Karpas-422 (cell line): ENCODE measurements around the gene C7orf25. TPM values are rescaled to one million over a fixed set of nuclear protein-coding genes. Genes with fewer than 3 reads are reported as not detected.

Experiments used
- DNase-seq: peaks from one replicate; pipeline ENCODE4 v3.0.0-alpha.2; 2015
- H2AFZ ChIP-seq: fragments of 200-600 bp; sonication (generic); 2 replicates; pipeline ENCODE4 v1.6.1; 2014; ENCODE audit warnings: antibody characterized with exemption, low read length, mixed read lengths
- H3K27ac ChIP-seq: fragments of 200-600 bp; sonication (generic); 2 replicates; pipeline ENCODE4 v1.5.1; 2014; ENCODE audit warnings: mild to moderate bottlenecking, low read length, moderate library complexity
- H3K27me3 ChIP-seq: fragments of 200-600 bp; sonication (generic); 2 replicates; pipeline ENCODE4 v1.6.1; 2014; ENCODE audit warnings: low read length, mixed read lengths
- H3K36me3 ChIP-seq: fragments of 200-600 bp; sonication (generic); 2 replicates; pipeline ENCODE4 v1.6.1; 2014; ENCODE audit warnings: low read length, mixed read lengths; ENCODE audit not compliant: insufficient read depth
- H3K4me1 ChIP-seq: fragments of 200-600 bp; sonication (generic); 2 replicates; pipeline ENCODE4 v1.6.1; 2014; ENCODE audit warnings: mild to moderate bottlenecking, low read length, mixed read lengths
- H3K4me2 ChIP-seq: fragments of 200-600 bp; sonication (generic); 2 replicates; pipeline ENCODE4 v1.6.1; 2014; ENCODE audit warnings: low read length, low read depth, mild to moderate bottlenecking; ENCODE audit not compliant: poor library complexity, severe bottlenecking
- H3K4me3 ChIP-seq: fragments of 200-600 bp; sonication (generic); 2 replicates; pipeline ENCODE4 v1.5.1; 2014; ENCODE audit warnings: mild to moderate bottlenecking, antibody characterized with exemption, low read length, mixed read lengths
- H3K79me2 ChIP-seq: fragments of 200-600 bp; sonication (generic); 2 replicates; pipeline ENCODE4 v1.6.1; 2014; ENCODE audit warnings: mild to moderate bottlenecking, low read length, mixed read lengths
- H3K9ac ChIP-seq: fragments of 200-600 bp; sonication (generic); 2 replicates; pipeline ENCODE4 v1.6.0; 2014; ENCODE audit warnings: low read length
- H3K9me2 ChIP-seq: fragments of 200-600 bp; sonication (generic), shearing (Covaris generic); replicated peaks from 2 replicates; pipeline ENCODE4 v1.6.0; 2014; ENCODE audit warnings: mild to moderate bottlenecking, low read length, moderate library complexity; ENCODE audit not compliant: insufficient read depth
- H3K9me3 ChIP-seq: fragments of 300-700, 200-600 bp; sonication (generic); 2 replicates; pipeline ENCODE4 v1.6.1; 2014; ENCODE audit warnings: low read length, mixed read lengths
- H4K20me1 ChIP-seq: fragments of 200-600 bp; sonication (generic); 2 replicates; pipeline ENCODE4 v1.6.1; 2014; ENCODE audit warnings: mild to moderate bottlenecking, antibody characterized with exemption, low read length, low read depth; ENCODE audit not compliant: insufficient read depth
- total RNA-seq: library from RNA; depleted of rRNA; stranded (reverse); fragments of >200 nt; shearing (Covaris generic); gene quantifications from 2 replicates; pipeline ENCODE4 v1.2.3, GENCODE V29; 2014; ENCODE audit warnings: low replicate concordance

The C7orf25 gene
- total RNA-seq, 1 experiment from 2014 or later: 1.8 TPM

DNA sequence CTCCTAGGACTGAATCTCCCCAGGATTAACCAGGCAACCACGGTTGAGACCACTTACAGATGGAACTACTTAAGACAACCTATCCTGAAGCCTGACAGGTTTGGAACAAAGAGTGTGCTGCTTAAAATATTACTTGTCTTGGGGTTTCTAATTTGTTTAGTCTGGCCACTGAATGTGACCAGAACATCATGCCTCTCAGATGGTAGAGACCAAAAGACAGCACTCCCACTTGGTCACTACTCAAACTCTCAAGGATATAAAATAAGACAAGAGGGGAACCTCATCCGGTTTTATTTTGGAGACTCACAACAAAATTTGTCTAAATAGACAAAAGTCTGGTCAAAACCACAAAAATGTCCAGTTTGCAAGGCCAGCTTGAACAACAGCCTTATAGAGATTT is 35.7 kb upstream of the C7orf25 start:
- Histone ChIP-seq H3K79me2 (no peaks in the 10 kb centered on the region), H2AFZ (no peak overlapping the region), H3K27me3 (no peaks in the 10 kb centered on the region), H3K4me3 (no peak overlapping the region), H3K27ac (no peak overlapping the region), H3K36me3 (no peaks in the 10 kb centered on the region), H3K9me2 (no peaks in the 10 kb centered on the region), H3K4me1 (no peaks in the 10 kb centered on the region), H3K9ac (no peak overlapping the region), H3K9me3 (no peaks in the 10 kb centered on the region), H3K4me2 (no peak overlapping the region), H4K20me1 (no peaks in the 10 kb centered on the region)
- DNase-seq: no peak

DNA sequence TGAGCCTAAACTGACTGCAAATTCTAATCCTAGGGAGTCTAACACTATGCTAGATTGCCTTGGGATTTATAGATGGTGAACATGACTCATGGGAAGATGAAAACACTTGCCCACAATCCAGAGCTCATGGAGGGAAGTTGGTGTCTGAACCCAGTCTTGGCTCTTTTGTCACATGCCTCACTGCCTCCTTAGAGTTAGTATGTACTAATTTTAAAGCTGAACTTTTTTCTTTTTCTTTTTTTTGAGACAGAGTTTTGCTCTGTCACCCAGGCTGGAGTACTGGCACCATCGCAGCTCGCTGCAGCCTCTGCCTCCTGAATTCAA is 34.7 kb upstream of the C7orf25 start:
- Histone ChIP-seq H3K27ac (no peak overlapping the region), H3K9me2 (no peaks in the 10 kb centered on the region), H2AFZ (no peak overlapping the region), H3K27me3 (no peaks in the 10 kb centered on the region), H4K20me1 (no peaks in the 10 kb centered on the region), H3K4me2 (no peak overlapping the region), H3K9me3 (no peaks in the 10 kb centered on the region), H3K79me2 (no peaks in the 10 kb centered on the region), H3K36me3 (no peaks in the 10 kb centered on the region), H3K4me1 (no peaks in the 10 kb centered on the region), H3K9ac (no peak overlapping the region), H3K4me3 (no peak overlapping the region)
- DNase-seq: no peak

DNA sequence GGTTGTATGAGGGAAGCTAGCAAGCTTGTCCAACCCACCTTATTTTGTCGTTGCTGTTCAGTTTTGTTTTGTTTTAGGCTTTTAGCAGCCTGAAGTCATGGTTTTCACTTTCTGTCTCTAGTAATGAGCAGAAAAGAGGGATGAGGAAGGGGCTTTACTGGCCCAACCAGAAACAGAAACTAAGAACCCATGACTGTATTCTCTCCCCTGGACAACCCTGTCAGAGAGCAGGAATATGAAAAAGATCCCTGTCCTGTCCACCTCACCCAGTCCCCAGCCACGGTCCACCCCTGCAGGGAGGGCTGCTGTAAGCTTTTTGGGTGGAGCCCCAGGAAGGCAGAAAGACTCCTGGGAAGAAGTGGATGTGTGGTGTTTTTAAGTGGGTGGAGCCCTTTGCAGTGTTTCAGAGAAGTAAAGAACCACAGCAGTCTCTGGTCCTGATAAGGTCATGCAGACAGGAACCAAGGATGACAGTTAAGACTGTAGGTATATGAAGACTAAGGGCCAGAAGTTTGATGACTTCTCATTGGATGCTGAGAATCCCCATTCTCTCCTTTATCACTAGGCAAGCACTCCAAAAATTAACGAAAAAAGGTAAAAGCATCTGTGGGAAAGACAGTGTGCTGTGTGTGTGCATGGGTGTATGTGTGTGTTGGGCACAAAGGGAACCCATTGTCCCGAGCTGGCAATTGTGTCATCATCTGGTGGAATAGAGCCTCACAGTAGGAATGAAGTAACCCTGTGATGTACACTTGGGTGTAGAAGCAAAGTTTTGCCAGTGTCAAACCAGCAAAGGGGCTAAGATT is 34.2 kb upstream of the C7orf25 start:
- no peak overlapping the region for H3K4me3 ChIP-seq
- no peaks in the 10 kb centered on the region for H3K27me3 ChIP-seq
- H3K79me2 ChIP-seq: no peaks in the 10 kb centered on the region
- H3K4me2 ChIP-seq: no peak overlapping the region
- no peaks in the 10 kb centered on the region for H3K4me1 ChIP-seq
- H4K20me1 ChIP-seq: no peaks in the 10 kb centered on the region
- no peak for DNase-seq
- no peak overlapping the region for H3K27ac ChIP-seq
- no peaks in the 10 kb centered on the region for H3K9me3 ChIP-seq
- no peak overlapping the region for H2AFZ ChIP-seq
- H3K9ac ChIP-seq: no peak overlapping the region
- H3K36me3 ChIP-seq: no peaks in the 10 kb centered on the region
- H3K9me2 ChIP-seq: no peaks in the 10 kb centered on the region

DNA sequence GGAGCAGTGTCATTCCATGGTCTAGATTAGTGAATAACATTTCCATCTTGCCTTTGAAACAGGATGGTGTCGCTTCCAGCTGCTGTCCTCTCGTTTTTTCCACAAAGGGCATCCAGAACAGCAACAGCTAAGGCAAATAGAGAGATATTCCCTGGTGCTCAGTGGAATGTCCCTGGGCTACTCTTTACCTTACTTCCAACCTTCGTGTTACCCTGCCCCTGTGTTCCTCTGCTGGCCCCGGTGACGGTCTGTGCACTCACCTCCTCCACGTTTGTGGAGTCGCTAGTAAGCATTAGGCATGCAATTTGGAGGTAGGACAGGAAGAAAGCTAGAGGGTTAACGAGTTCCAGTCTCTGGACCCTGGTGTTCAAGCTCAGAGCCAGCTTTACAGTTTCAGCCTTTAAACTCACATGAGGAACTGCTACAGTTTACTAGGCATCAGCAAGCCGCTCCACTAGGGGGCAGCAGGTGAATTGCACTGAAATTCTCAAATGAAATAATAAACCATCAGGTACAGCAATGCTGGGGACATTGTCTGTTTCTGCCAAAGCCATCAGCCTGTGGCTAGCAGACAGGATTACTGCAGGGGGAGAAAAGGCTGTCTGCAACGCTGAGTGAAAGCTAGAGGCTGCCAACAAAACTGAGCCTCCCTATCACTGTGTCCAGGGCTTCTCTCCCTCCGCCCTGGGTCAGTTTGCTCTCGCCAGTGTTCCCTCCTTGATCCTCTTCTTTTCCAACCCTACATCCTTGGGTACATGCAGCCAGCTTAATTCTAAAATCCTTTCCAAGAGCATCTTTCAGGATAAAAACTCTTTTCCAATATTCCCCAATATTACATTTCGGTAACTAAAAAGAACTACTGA is 29.3 kb upstream of the C7orf25 start:
- no peak overlapping the region for H2AFZ ChIP-seq
- H3K79me2 ChIP-seq: peaks cover under 1% of the 10 kb centered on the region; the same call in 1 of the 2 replicates
- H3K4me1 ChIP-seq: no peaks in the 10 kb centered on the region
- no peaks in the 10 kb centered on the region for H3K9me3 ChIP-seq
- peaks cover 17% of the 10 kb centered on the region; the same call in 1 of the 2 replicates for H3K36me3 ChIP-seq
- H3K4me2 ChIP-seq: no peak overlapping the region
- no peaks in the 10 kb centered on the region for H3K27me3 ChIP-seq
- no peak overlapping the region for H3K4me3 ChIP-seq
- no peaks in the 10 kb centered on the region for H3K9me2 ChIP-seq
- peak; percentile 89 for DNase-seq
- no peaks in the 10 kb centered on the region for H4K20me1 ChIP-seq
- H3K9ac ChIP-seq: no peak overlapping the region
- no peak overlapping the region for H3K27ac ChIP-seq

DNA sequence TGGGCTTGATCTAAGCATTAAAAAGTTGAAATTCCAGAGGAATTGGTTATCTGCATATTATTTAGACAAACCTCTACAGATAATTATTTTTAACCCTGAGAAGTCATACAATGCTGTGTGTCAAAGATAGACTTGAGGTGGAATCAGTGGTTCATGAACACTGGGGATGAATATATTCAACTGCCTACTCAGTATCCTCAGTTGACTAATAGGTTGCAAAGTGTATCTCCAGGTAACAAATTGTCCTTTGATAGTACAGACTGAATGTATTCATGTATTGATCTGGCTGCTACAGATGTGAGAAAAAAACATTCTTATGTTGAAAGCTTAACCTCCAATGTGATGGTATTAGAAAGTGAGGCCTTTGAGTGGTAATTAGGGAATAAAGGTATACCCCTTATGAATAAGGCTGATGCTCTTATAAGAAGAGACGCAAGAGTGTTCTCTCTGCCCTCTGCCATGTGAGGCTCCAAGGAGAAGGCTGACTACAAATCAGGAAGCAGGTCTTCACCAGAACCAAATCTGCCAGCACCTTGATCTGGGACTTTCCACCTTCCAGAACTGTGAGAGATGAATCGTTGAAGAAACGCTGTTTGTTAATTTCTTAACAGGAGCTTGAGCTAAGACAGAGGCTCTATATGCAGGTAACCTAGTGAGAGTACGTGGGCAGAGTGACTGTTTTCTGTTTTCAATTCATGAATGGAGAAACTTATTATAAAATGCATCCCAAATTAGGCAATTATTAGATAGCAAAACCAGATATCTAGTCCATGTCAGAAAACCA is 27.8 kb upstream of the C7orf25 start:
- Histone ChIP-seq H3K9me2 (no peaks in the 10 kb centered on the region), H3K4me1 (peaks cover 3% of the 10 kb centered on the region; the same call in 1 of the 2 replicates), H3K27ac (no peak overlapping the region), H3K9me3 (no peaks in the 10 kb centered on the region), H3K36me3 (peaks cover 33% of the 10 kb centered on the region), H3K79me2 (peaks cover 16% of the 10 kb centered on the region), H4K20me1 (no peaks in the 10 kb centered on the region), H3K4me2 (no peak overlapping the region), H3K9ac (no peak overlapping the region), H2AFZ (no peak overlapping the region), H3K27me3 (no peaks in the 10 kb centered on the region), H3K4me3 (no peak overlapping the region)
- DNase-seq: no peak

DNA sequence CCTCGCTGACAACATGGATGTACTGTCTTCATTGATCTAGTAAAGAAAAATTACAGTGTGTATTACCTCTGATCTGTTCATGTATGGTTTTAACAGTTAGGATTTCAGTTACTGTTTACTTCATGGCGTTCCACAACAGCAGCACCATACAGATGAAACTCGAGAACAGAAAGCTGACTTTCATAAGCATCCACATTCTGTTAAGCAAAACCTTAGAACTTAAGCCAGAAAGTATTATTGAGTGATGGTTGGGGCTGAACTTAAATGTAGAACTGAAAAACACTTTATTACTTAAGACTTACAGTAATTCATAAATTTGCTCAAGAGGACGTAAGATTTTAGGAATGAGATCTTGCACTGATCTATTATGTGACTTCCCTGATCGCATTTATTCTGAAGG is 24.0 kb upstream of the C7orf25 start:
- H4K20me1 ChIP-seq: peaks cover 3% of the 10 kb centered on the region; the same call in 1 of the 2 replicates
- H3K36me3 ChIP-seq: peaks cover 37% of the 10 kb centered on the region
- no peaks in the 10 kb centered on the region for H3K27me3 ChIP-seq
- no peak overlapping the region for H3K27ac ChIP-seq
- no peaks in the 10 kb centered on the region for H3K9me2 ChIP-seq
- H3K4me3 ChIP-seq: no peak overlapping the region
- H3K9ac ChIP-seq: no peak overlapping the region
- H3K4me2 ChIP-seq: no peak overlapping the region
- H2AFZ ChIP-seq: no peak overlapping the region
- no peak for DNase-seq
- H3K4me1 ChIP-seq: peaks cover 17% of the 10 kb centered on the region
- no peaks in the 10 kb centered on the region for H3K9me3 ChIP-seq
- peaks cover 51% of the 10 kb centered on the region for H3K79me2 ChIP-seq

DNA sequence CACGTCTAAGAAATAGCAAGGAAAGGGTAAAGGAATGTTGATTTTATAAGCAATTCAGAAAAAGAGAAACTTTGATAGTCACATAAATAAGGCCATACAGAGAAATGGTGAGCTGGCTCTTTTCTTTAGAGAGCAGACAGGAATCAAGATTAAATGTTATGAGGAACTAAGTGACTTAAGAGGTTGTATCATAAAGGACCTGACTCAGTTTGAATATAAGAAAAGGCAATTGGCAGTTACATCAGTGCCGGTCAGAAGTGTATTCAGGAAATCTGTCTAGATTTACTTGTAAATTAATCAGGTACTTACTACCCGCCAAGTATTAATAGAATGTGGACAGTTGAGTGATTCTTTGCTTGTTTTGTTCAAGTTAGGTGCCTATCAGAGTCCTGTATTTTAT is 22.4 kb upstream of the C7orf25 start:
- Histone ChIP-seq H3K27me3 (no peaks in the 10 kb centered on the region), H3K9me2 (no peaks in the 10 kb centered on the region), H3K9ac (no peak overlapping the region), H3K4me2 (no peak overlapping the region), H3K27ac (no peak overlapping the region), H3K4me3 (no peak overlapping the region), H3K36me3 (peaks cover 33% of the 10 kb centered on the region), H3K4me1 (peaks cover 33% of the 10 kb centered on the region), H3K79me2 (peaks cover 67% of the 10 kb centered on the region), H3K9me3 (no peaks in the 10 kb centered on the region), H4K20me1 (peaks cover 7% of the 10 kb centered on the region; the same call in 1 of the 2 replicates), H2AFZ (no peak overlapping the region)
- DNase-seq: no peak
